NCI-H1930 (cell line): ENCODE data around the gene DNAJB8.

Experiments
- DNase-seq, 2 experiments: peaks; one replicate each; lab custom pipeline; 2025; lab: John Stamatoyannopoulos, UW

DNAJB8 gene

DNA sequence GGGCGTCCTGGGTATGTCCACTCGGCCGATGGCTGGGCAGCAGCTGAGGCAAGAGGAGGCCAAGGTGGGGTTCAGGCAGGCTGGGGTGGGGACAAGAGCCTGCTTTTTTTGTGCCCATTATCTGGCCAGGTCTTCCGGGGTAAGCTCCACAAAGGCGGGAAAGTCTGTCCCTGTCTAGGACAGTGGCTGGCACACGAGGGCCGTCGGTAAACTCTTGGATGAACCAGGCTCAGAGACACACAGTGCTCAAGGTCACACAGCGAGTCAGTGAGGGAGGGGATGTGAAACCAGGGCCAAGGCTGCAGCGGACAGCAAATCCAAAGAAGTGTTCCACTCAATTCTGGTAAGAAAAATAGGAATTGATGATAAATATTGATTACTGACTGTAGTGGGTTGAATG, 2.9 kb downstream of the DNAJB8 start:
- DNase-seq: no peak

DNA sequence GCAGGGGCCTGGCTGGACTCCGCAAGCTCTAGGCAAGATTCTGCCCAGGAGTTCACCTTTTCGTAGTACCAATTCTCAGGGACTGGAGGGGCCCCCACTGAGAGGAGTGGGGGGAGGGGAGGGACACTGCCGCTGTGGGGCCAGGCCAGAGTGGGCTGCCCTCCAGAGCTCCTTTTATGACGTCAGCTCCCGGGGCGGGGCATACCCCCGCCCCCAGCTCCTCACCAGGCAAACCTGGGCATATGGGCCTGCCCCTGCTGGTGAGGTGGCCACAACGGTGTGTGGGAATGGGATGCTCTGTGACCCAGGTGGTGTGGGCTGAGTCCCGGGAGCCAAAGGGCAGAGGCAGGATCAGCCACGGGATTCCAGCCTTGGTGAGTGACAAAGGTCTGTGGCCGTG, 3.3 kb downstream of the DNAJB8 start:
- DNase-seq: no peak

- DNase-seq: no peak
Measured at GRCh38 chr3:128462931-128463330, 3.8 kb downstream of the DNAJB8 start.

DNA sequence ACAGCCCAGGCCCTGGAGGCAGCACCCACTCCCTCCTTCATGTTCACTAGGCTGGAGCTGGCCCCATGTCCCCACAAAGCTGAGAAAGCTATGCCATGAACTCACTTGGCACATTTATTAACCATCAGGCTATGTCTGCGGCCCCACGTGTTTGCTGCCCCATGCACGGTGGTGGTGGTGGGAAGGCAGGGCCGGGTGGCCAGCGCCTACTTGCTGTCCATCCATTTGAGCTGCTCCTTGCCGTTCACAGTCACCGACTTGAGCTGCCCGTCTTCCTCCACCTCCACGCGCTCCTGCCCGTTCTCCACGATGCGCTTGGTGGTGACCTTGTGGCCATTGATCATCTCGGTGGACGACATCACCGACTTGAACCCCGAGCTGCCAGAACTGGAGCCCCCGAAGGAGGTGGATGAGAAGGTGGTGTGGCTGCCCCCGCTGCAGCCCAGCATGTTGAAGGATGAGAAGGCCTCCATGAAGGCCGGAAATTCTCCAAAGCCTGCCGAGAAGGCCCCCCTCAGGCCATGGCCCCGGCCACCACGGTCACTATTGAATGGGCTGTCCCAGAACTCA, 4.3 kb downstream of the DNAJB8 start:
- DNase-seq: no peak

- DNase-seq: no peak
Measured at GRCh38 chr3:128461731-128462130, 5.0 kb downstream of the DNAJB8 start.

DNA sequence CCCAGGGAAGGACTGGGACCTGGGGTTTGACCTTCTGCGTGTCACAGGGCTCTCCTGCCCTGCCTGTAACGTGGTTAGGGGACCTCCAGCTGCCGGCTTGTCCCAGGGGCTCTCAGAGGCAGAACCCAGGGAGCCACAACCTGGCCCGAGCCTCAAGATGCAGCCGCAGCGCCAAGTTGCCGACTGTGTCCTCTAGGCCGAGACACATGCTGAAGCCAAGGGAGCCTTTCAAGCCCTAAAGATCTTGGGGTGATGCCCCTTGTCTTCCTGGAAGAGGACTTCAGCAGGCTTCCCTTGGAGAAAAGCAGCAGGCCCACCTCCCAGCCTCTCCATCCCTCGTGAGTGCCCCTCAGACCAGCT, 7.2 kb downstream of the DNAJB8 start:
- DNase-seq: no peak

GRCh38 chr3:128458746-128459460, 7.8 kb downstream of the DNAJB8 start:
- DNase-seq: no peak

DNA sequence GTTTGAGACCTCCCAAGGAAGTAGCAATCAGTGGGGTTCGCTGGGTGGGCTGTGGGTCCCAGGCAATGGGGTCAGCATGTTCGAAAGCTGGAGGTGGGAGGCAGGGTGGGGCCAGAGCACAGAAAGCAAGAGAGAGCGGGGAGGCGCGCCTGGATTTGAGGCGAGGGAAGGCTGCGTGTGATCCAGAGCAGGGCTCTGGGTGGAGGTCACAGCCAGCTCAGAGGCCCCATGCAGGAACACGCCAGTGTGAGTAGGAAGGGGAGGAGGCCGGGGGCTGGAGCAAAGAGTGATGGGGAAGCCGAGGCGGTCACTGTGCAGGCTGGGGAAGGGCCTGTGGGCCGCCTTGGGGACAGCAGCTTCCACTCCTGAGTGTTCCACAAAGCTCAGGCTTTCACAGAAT, 8.8 kb downstream of the DNAJB8 start:
- DNase-seq: no peak

GRCh38 chr3:128456776-128457715, 9.6 kb downstream of the DNAJB8 start:
- DNase-seq: no peak

DNA sequence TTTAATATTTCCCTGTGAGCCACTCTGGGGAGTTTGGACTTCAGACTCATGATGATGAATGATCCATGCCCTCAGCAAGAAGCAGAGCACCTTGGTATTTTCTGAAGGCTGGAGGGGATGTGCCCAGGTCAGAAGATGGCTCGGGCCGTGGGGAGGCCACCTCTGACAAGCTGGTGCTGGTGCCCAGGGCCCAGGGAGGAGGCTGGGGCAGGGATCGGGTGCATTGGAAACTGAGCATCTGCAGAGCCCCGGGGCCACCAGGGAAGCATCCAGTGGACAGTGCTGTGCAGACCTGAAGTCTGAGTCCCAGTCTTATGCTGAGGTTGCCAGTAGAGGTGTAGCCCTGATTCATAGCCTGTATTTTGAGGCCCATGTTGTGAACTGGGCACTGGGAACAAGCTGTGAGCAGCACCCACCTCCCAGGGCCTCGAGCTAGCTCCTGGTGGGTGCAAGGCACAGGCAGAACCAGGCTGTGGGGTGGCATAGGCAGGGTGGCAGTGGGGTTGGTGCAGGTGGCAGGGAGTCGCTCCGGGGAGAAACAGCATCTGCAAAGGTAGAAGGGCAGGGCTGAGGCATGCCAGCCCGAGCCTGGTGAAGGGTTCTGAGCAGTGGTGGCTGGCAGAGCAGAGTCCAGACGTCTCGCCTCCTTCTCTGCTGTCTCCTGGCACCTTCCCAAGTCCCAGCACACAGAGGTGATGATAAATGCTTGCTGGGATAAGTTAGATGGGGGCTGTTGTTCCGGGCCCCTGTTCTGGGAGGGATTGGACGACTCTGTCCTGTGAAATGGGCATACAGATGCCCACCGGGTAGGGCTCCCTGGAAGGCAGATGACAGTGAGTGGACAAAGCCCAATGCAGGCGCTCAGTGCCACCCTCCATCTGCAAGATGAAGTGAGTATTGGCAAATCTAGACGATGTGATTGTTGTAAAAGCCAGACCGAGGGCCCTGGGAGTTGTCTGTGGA, 10.6 kb downstream of the DNAJB8 start:
- no peak for DNase-seq

GRCh38 chr3:128455116-128455515, 11.6 kb downstream of the DNAJB8 start:
- no peak for DNase-seq

DNA sequence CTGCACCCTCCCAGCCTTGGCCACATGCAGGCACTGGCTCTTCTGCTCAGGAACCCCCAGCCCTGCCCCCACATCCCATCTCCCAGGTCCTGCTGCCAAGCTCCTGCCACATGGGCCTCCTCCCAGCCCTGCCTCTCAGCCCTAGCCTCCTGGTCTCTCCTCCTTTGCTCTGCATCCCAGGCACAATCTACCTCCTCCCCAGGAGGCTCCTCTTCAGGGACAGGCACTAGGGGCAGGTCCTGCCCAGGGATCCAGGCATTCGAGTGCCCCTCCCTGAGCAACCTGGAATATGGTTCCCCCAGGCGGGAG, 12.4 kb downstream of the DNAJB8 start:
- no peak for DNase-seq

DNA sequence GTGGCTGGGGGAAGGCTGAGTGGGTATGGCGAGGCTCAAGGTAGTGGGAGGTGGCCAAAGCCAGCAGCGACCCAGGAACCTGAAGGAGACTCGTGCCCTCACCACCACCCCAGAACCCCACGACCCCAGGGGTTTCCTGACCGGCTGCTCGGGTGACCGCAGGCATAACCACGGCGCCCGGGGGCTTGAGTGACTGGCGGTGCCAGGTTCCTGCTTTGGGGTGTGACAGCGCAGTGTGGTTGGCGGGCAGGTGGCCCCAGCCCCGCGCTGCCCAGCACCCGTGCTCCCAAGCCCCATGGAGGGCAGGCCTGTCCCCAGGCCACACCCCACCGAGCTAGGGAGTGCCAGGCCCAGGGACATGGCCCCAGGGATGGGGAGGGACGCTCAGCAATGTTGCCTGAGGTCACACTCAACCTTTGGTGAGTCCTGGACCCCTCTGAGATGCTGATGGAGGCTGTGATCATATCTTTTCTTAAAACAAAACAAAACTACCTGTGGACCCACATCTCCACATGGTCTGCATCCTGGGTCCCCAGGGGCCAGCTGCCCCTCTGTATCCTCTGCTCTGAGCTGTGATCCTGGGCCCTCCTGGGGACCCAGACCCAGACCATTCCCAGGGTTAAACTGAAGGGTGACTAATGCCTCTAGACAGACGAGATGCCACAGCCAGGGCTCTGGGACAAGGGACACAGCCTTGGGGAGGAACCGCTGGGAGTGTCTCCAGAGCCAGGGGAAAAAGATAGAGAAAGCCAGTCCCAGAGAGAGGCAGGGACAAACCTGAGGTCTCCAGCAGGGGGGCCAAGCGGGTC, 13.0 kb downstream of the DNAJB8 start:
- DNase-seq: no peak

DNA sequence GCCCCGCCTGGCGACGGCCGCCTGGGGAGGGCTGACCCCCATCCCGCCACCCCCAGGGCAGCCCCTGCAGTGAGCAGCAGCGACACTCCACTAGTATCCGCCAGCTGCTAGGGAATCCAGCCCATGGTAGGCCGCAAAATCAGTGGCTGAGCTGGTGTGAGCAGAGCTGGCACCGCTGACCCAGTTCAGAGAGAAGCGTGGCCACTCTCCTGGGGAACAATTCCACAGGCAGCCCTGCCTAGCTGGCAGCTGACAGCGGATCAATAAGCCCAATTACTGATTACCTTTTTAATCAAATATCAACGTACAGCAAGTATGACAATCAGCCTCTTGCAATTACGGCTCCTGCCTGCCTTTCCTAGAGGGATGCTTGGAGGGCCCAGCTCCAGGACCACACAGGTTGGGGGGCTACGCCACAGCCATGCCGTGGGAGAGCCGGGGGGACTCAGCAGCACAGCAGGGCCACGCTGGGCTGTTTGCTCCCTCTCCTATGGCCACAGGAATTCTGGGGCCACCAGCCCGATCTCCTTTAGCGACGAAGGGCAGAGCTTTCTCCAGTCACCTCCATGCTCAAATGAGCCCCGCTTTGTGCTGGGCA, 13.9 kb downstream of the DNAJB8 start:
- DNase-seq: no peak

DNA sequence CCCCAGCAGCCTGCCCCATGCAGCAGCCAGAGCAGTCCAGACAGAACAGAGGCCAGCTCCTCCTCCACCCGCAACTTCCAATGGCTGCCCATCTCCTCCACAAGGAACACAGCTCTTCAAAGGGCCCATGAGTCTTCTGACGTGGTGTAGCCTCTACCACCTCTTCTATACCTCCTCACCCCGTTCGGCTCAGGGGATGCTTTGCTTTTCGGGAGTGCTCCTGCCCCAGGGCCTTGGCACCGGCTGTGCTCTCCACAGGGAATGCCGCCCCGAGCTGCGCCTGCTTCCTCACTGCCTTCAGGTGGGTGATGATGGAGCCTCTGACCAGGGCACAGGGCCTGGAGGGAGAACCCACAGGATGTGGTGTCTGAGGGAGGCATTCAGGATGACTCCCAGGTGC, 14.6 kb downstream of the DNAJB8 start:
- no peak for DNase-seq

DNA sequence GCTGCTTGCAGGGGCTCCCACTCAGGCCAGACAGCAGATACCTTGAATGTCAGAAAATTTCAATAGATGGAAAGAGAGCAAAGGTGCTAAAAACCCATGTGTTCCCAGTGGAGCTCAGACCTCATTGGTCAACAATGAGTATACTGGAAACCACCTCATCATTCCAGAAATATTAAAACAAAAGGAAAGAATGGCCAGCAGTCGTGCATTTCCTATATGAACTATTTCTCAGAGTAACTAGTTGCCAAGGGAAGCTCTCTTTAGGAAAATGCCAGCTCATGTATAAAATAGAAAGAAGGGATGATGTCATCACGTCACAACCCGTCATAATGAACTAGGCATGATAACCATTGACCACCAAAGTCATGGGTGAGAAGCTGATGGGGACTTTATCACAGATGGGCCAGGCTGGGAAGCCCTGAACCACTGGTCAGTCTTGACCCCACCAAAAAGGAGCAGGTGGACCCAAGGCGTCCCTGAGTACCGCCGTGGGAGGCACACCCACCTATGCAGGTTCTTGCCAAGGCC, 17.5 kb downstream of the DNAJB8 start:
- no peak for DNase-seq

- no peak for DNase-seq
Measured at GRCh38 chr3:128448491-128448890, 18.2 kb downstream of the DNAJB8 start.

DNA sequence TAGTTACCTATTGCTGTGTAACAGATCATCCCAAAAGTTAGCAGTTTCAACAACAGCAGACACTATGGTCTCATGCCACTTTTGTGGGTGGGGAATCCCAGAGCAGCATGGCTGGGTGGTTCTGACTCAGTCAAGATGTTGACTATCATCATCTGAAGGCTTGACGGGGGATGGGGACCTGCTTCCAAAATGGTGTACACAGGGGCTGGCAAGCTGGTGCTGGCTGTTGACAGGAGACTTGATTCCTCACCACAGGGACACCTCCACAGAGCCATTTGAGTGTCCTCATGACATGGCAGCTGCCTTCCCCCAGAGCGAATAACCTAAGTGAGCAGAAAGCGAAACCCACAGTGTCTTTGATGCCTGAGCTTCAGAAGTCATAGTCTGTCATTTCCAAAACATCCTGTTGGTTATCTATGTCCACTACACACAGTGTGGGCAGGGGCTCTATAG, 19.1 kb downstream of the DNAJB8 start:
- DNase-seq: no peak

DNA sequence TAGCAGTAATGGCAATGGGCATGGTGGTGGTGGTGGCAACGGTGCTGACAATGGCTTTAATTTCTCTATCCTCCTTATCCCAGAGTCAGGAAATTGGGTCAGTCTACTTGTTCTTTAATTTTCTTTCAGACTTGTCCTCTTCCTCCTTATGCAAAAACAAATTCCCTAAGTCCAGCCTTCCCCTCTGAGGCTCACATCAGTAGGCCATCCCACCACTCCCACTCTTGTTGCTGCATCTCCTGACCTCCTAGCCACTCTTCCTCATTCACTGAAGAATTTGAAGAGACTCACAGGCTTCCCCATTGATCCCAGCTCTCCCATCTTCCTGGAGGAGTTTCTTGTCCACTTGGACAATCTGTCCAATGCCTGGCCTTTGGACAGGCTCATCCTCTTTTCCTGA, 19.9 kb downstream of the DNAJB8 start:
- no peak for DNase-seq

GRCh38 chr3:128445357-128445756, 21.3 kb downstream of the DNAJB8 start:
- no peak for DNase-seq
